SU-DHL-6 (cell line): Measurements from ENCODE around the gene C8G.

Experiments
- H2AFZ ChIP-seq: fragments of 200-600 bp; sonication (generic); 2 replicates; pipeline ENCODE4 v1.6.1; 2014; ENCODE audit warnings: low read depth, mild to moderate bottlenecking, moderate library complexity, mixed read lengths, antibody characterized with exemption, low read length; ENCODE audit not compliant: severe bottlenecking
- H3F3A ChIP-seq: fragments of 200-600 bp; shearing (Covaris generic); 2 replicates; pipeline ENCODE4 v1.6.0; 2016; ENCODE audit warnings: antibody characterized with exemption, mild to moderate bottlenecking; ENCODE audit not compliant: insufficient read depth
- H3K27ac ChIP-seq: fragments of 200-600 bp; sonication (generic); 2 replicates; pipeline ENCODE4 v1.5.1; 2016; ENCODE audit warnings: low read depth, mild to moderate bottlenecking, low read length, moderate library complexity, mixed read lengths
- H3K27me3 ChIP-seq: fragments of 200-600 bp; sonication (generic), shearing (Covaris generic); 2 replicates; pipeline ENCODE4 v1.6.0; 2014; ENCODE audit warnings: mild to moderate bottlenecking, low read length
- H3K36me3 ChIP-seq: fragments of 200-600 bp; sonication (generic); 2 replicates; pipeline ENCODE4 v1.6.1; 2014; ENCODE audit warnings: mild to moderate bottlenecking, low read length, mixed read lengths
- H3K4me2 ChIP-seq: fragments of 300-600, 200-600 bp; shearing (Covaris generic), sonication (generic); 2 replicates; pipeline ENCODE4 v1.6.0; 2014; ENCODE audit warnings: low read length, low read depth, mild to moderate bottlenecking; ENCODE audit not compliant: poor library complexity, severe bottlenecking
- H3K4me3 ChIP-seq: fragments of 200-600 bp; sonication (generic); 2 replicates; pipeline ENCODE4 v1.5.1; 2014; ENCODE audit warnings: antibody characterized with exemption, low read length, mild to moderate bottlenecking, mixed read lengths; ENCODE audit not compliant: insufficient read depth, poor library complexity, severe bottlenecking
- H3K79me2 ChIP-seq: fragments of 200-600 bp; sonication (generic); 2 replicates; pipeline ENCODE4 v1.6.1; 2014; ENCODE audit warnings: mild to moderate bottlenecking, low read length, moderate library complexity; ENCODE audit not compliant: insufficient read depth
- H3K9ac ChIP-seq: fragments of 200-600 bp; sonication (generic); 2 replicates; pipeline ENCODE4 v1.7.0; 2014; ENCODE audit warnings: mild to moderate bottlenecking, low read length
- H3K9me2 ChIP-seq: fragments of 200-600 bp; sonication (generic); replicated peaks from 2 replicates; pipeline ENCODE4 v1.6.1; 2014; ENCODE audit warnings: low read length; ENCODE audit not compliant: insufficient read depth
- H3K9me3 ChIP-seq: fragments of 200-600 bp; sonication (generic); 2 replicates; pipeline ENCODE4 v1.6.1; 2014; ENCODE audit warnings: low read length, mixed read lengths; ENCODE audit not compliant: insufficient read depth
- H4K20me1 ChIP-seq: fragments of 200-600 bp; sonication (generic); 2 replicates; pipeline ENCODE4 v1.6.1; 2014; ENCODE audit warnings: low read depth, mild to moderate bottlenecking, antibody characterized with exemption, low read length, moderate library complexity, mixed read lengths
- EZH2phosphoT487 ChIP-seq: fragments of 200-600 bp; sonication (generic), shearing (Covaris generic); conservative IDR thresholded peaks from 2 replicates; pipeline ENCODE4 v1.6.1; 2018; ENCODE audit warnings: mild to moderate bottlenecking, antibody characterized with exemption, low read length, moderate library complexity, mixed read lengths
- TF ChIP-seq, protein P1 (sequence below): fragments of 200-600 bp; sonication (generic); IDR thresholded peaks from one replicate; pipeline ENCODE4 v1.5.1; 2017; ENCODE audit warnings: antibody characterized with exemption, mild to moderate bottlenecking, low read length, moderate library complexity; ENCODE audit not compliant: insufficient read depth, poor library complexity, severe bottlenecking

The C8G gene

DNA sequence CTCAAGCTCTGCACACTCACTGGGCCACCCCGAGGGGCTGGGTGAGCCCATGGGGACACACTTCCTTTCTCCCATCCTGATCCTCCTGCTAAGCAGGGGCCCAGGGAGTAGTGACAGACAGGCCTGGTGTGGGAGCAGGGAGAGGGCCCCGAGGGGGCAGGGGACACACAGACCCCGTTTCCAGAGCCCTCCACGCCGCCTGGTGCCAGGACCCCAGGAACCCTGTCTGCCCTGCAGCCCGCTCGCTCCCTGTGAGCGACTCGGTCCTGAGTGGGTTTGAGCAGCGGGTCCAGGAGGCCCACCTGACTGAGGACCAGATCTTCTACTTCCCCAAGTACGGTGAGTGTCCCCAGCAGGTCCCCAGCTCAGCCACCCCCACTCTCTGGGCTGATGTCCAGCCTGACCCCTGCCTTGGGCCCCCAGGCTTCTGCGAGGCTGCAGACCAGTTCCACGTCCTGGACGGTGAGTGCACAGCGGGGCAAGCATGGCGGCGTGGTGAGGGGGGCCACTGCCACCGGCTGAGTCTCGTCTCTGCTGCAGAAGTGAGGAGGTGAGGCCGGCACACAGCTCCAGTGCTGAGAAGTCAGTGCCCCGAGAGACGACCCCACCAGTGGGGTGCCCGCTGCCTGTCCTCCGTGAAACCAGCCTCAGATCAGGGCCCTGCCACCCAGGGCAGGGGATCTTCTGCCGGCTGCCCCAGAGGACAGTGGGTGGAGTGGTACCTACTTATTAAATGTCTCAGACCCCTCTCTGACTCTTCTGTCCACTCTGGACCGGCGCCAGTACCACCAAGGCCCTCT, 1.4 kb downstream of the C8G start:
- Histone ChIP-seq H3K4me3 (no peak overlapping the region), H4K20me1 (no peaks in the 10 kb centered on the region), H3K27ac (no peak overlapping the region), H3K27me3 (no peaks in the 10 kb centered on the region), H3K9ac (no peak overlapping the region), H3K9me3 (no peaks in the 10 kb centered on the region), H3K79me2 (peaks cover 8% of the 10 kb centered on the region), H3K36me3 (no peaks in the 10 kb centered on the region), H3F3A (no peaks in the 10 kb centered on the region), H2AFZ (no peak overlapping the region), H3K4me2 (no peak overlapping the region), H3K9me2 (no peaks in the 10 kb centered on the region)
- TF ChIP-seq EZH2phosphoT487: no peak
- TF ChIP-seq, protein P1, sequence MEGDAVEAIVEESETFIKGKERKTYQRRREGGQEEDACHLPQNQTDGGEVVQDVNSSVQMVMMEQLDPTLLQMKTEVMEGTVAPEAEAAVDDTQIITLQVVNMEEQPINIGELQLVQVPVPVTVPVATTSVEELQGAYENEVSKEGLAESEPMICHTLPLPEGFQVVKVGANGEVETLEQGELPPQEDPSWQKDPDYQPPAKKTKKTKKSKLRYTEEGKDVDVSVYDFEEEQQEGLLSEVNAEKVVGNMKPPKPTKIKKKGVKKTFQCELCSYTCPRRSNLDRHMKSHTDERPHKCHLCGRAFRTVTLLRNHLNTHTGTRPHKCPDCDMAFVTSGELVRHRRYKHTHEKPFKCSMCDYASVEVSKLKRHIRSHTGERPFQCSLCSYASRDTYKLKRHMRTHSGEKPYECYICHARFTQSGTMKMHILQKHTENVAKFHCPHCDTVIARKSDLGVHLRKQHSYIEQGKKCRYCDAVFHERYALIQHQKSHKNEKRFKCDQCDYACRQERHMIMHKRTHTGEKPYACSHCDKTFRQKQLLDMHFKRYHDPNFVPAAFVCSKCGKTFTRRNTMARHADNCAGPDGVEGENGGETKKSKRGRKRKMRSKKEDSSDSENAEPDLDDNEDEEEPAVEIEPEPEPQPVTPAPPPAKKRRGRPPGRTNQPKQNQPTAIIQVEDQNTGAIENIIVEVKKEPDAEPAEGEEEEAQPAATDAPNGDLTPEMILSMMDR: no peak

DNA sequence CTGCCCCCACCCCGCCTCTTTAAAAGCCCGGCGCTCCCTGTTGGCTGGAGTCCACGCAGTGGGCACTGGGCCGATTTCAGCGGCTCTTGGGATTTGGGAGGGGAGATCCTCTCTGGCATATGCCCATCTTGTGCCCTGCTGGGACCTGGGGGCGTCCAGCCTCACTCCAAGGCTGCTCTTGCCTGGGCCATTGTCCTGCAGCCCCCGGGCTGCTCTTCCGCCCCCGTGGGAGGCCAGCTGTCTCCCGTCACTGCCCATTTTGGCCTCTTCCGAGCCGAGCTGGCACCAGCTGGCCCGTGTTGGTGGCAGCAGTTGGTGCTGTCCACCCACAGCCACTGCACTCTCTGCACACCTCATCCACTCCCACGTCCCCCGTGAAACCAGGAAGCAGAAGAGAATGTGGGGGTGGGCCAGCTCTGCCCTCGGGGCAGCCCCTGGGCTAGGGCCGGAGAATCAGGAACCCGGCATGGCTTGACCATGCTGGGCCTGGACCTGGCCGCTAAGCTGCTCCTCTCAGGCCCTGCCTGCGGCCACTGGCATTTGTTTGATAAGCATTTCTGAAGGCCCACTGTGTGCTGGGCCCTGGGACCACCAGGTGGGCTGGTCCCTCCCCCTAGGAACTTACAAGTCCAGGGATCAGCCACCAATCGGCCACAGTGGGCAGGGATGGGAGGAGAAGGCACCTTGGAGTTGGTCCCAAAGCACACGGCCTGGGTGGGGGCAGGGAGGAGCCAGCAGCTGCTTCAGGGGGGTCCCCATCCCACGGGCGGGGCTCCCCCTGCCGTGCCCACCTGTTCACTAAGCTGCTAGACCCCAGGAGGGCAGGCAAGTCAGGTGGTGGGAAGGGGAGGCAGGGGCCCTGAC, 2.2 kb downstream of the C8G start:
- no peak overlapping the region for H3K9ac ChIP-seq
- no peak overlapping the region for H3K4me3 ChIP-seq
- H3F3A ChIP-seq: no peaks in the 10 kb centered on the region
- H3K9me3 ChIP-seq: no peaks in the 10 kb centered on the region
- no peak overlapping the region for H2AFZ ChIP-seq
- no peaks in the 10 kb centered on the region for H3K27me3 ChIP-seq
- no peak overlapping the region for H3K27ac ChIP-seq
- no peaks in the 10 kb centered on the region for H3K36me3 ChIP-seq
- H3K9me2 ChIP-seq: no peaks in the 10 kb centered on the region
- H3K79me2 ChIP-seq: peaks cover 8% of the 10 kb centered on the region
- H4K20me1 ChIP-seq: no peaks in the 10 kb centered on the region
- H3K4me2 ChIP-seq: no peak overlapping the region
- no peak for TF ChIP-seq EZH2phosphoT487
- TF ChIP-seq, protein P1: no peak

DNA sequence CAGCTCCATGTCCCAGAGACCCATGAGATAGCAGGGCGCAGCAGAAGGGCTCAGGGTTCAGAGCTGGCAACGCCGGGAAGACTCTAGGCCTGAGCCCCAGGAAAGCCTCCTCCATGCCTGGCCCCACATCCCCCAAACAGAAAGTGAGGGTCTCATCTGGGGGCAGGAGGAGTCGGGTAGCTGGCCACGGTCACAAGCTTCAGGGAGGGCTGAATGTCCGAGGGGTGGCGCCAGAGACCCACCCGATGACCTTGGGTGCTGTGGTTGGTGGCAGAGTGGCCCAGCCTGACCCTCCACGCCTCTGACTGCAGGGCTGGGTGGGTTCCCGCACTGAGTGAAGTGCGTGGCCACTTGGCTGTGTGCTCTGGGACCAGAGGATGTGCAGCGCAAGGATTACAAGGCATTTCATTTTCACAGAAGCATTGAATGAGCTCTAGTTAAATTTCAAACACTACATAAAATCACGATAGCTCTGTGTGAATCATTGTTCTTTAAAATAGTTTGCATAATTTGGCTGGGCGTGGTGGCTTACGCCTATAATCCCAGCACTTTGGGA, 3.0 kb downstream of the C8G start:
- Histone ChIP-seq H3K79me2 (peaks cover 8% of the 10 kb centered on the region), H3K4me3 (no peak overlapping the region), H3K27me3 (no peaks in the 10 kb centered on the region), H2AFZ (no peak overlapping the region), H3K9me3 (no peaks in the 10 kb centered on the region), H3K36me3 (no peaks in the 10 kb centered on the region), H3K27ac (no peak overlapping the region), H3K9ac (no peak overlapping the region), H3K4me2 (no peak overlapping the region), H3K9me2 (no peaks in the 10 kb centered on the region), H4K20me1 (no peaks in the 10 kb centered on the region), H3F3A (no peaks in the 10 kb centered on the region)
- TF ChIP-seq EZH2phosphoT487: no peak
- TF ChIP-seq, protein P1: peak; percentile 31
